ENCODE data around the gene RGS12. TPM values are rescaled to one million over a fixed set of nuclear protein-coding genes. Genes with fewer than 3 reads are reported as not detected.

Gene RGS12
- total RNA-seq, 1 donor from 2014 or later = 3.1 TPM

Other genes with a start within 250 kb of the RGS12 start
- gene HTT-AS, start 218.5 kb upstream of the RGS12 start, total RNA-seq = not detected in 2 replicates
- gene HTT, start 218.3 kb upstream of the RGS12 start, total RNA-seq = 65.9 and 66.9 TPM in 2 replicates
- gene MSANTD1, start 43.9 kb upstream of the RGS12 start, total RNA-seq = 0.73 and 1.2 TPM in 2 replicates
- not detected in 2 replicates for gene HGFAC, start 148.9 kb downstream of the RGS12 start, total RNA-seq
- not detected in 2 replicates for gene DOK7, start 170.3 kb downstream of the RGS12 start, total RNA-seq
- gene LRPAP1, start 239.4 kb downstream of the RGS12 start, total RNA-seq = 86.4 and 88.1 TPM in 2 replicates

Data from activated T-helper 1 cell treated with anti-CD3 and anti-CD28 coated beads, Interleukin-12 subunit alpha, Interleukin-12 subunit beta, Interleukin-2, Interleukin-4 antibody, amounts not matched to agents 30 ng/mL and 10 ng/mL and 1 ng/mL, durations not matched to agents 14 hours and 24 hours and 36 hours (primary cell).